ENCODE measurements around the gene CHD2.

- TF ChIP-seq POLR2A (IDR thresholded peaks at IDR 0.05; ENCODE audit: low read depth, low read length) = no peak
- TF ChIP-seq POLR2AphosphoS5 (IDR thresholded peaks at IDR 0.05; ENCODE audit: low read depth, low read length) = no peak
- no peak for TF ChIP-seq TAF1 (IDR thresholded peaks at IDR 0.05; ENCODE audit: low read depth, low read length)
Measured at GRCh38 chr15:92932946-92933649, 33.0 kb downstream of the CHD2 start.
